HUDEP-2 (cell line): ENCODE data around the gene H2BK1.

Experiments used
- DNase-seq, 76 experiments: peaks; one replicate each; lab custom pipeline; 2025; ENCODE audit not compliant: unreplicated experiment in 76 of 76; lab: John Stamatoyannopoulos, UW

H2BK1 gene

GRCh38 chr7:151179946-151180345, 30.3 kb downstream of the H2BK1 start:
- no peak for DNase-seq

- no peak for DNase-seq
Observed at GRCh38 chr7:151179287-151179860, 30.9 kb downstream of the H2BK1 start.

GRCh38 chr7:151178831-151179230, 31.5 kb downstream of the H2BK1 start:
- DNase-seq = no peak

- no peak for DNase-seq
Observed at GRCh38 chr7:151178236-151178635, 32.1 kb downstream of the H2BK1 start.

- DNase-seq = no peak
Observed at GRCh38 chr7:151177310-151177709, 33.0 kb downstream of the H2BK1 start.

GRCh38 chr7:151176401-151176800, 33.9 kb downstream of the H2BK1 start:
- no peak for DNase-seq

- no peak for DNase-seq
Observed at GRCh38 chr7:151175793-151176311, 34.4 kb downstream of the H2BK1 start.

- no peak for DNase-seq
Observed at GRCh38 chr7:151175047-151175792, 35.1 kb downstream of the H2BK1 start.

- DNase-seq = peak in 61 of 76 experiments; percentile 12 to 86 (median 74)
Observed at GRCh38 chr7:151174246-151175046, 35.8 kb downstream of the H2BK1 start.

- DNase-seq = no peak
Observed at GRCh38 chr7:151173386-151174245, 36.7 kb downstream of the H2BK1 start.

- peak in 68 of 76 experiments; percentile 20 to 78 (median 56) for DNase-seq
Observed at GRCh38 chr7:151172273-151173141, 37.8 kb downstream of the H2BK1 start.

- DNase-seq = no peak
Observed at GRCh38 chr7:151168787-151169162, 41.5 kb downstream of the H2BK1 start.

- DNase-seq = peak in 45 of 76 experiments; percentile 3 to 63 (median 31)
Observed at GRCh38 chr7:151168003-151168786, 42.1 kb downstream of the H2BK1 start.

- no peak for DNase-seq
Observed at GRCh38 chr7:151167197-151167961, 42.9 kb downstream of the H2BK1 start, which contains the start of gene GBX1. TSS of gene GBX1 (minus strand) at chr7:151167694. CDS start at chr7:151167548, 146 bp downstream.

- DNase-seq = no peak
Observed at GRCh38 chr7:151166629-151167196, 43.6 kb downstream of the H2BK1 start.

GRCh38 chr7:151161757-151162156, 48.5 kb downstream of the H2BK1 start:
- DNase-seq = no peak
